ENCODE measurements around the gene C1orf141.

The C1orf141 gene

GRCh38 chr1:67169932-67170331 is 35.2 kb upstream of the C1orf141 start:
- no peak overlapping the region for H3K27ac ChIP-seq
- no peak for TF ChIP-seq CTCF (IDR thresholded peaks at IDR 0.05)
- no peak for TF ChIP-seq ZFX (IDR thresholded peaks at IDR 0.05; ENCODE audit: borderline replicate concordance)

GRCh38 chr1:67169496-67169895 is 34.7 kb upstream of the C1orf141 start:
- no peak overlapping the region for H3K27ac ChIP-seq

GRCh38 chr1:67166196-67166595 is 31.4 kb upstream of the C1orf141 start, which contains the start of gene IL23R:
Gene IL23R (plus strand): TSS chr1:67166454. CDS start chr1:67168121, 1,667 bp downstream.
- TF ChIP-seq ZFX (IDR thresholded peaks at IDR 0.05; ENCODE audit: borderline replicate concordance) (no peak), CTCF (IDR thresholded peaks at IDR 0.05) (no peak)
- H3K27ac ChIP-seq, result no peak within 1 kb of the TSS

More at GRCh38 chr1:67169496-67169895, 34.7 kb upstream of the C1orf141 start:
- TF ChIP-seq CTCF (IDR thresholded peaks at IDR 0.05), result no peak
- no peak for TF ChIP-seq ZFX (IDR thresholded peaks at IDR 0.05; ENCODE audit: borderline replicate concordance)

GRCh38 chr1:67165468-67166041 is 30.8 kb upstream of the C1orf141 start:
- TF ChIP-seq CTCF (IDR thresholded peaks at IDR 0.05) (no peak), ZFX (IDR thresholded peaks at IDR 0.05; ENCODE audit: borderline replicate concordance) (no peak)
- H3K27ac ChIP-seq, result no peak overlapping the region

- TF ChIP-seq ZFX (IDR thresholded peaks at IDR 0.05; ENCODE audit: borderline replicate concordance) (no peak), CTCF (IDR thresholded peaks at IDR 0.05) (no peak)
- no peak overlapping the region for H3K27ac ChIP-seq
Observed at GRCh38 chr1:67162954-67163353, 28.2 kb upstream of the C1orf141 start.

- no peak overlapping the region for H3K27ac ChIP-seq
- TF ChIP-seq ZFX (IDR thresholded peaks at IDR 0.05; ENCODE audit: borderline replicate concordance) (no peak), CTCF (IDR thresholded peaks at IDR 0.05) (no peak)
Observed at GRCh38 chr1:67159233-67159632, 24.5 kb upstream of the C1orf141 start.

GRCh38 chr1:67158401-67158800 is 23.6 kb upstream of the C1orf141 start:
- no peak overlapping the region for H3K27ac ChIP-seq
- TF ChIP-seq CTCF (IDR thresholded peaks at IDR 0.05) (no peak), ZFX (IDR thresholded peaks at IDR 0.05; ENCODE audit: borderline replicate concordance) (no peak)

Data from 22Rv1 (cell line).